NCI-H128 (cell line): ENCODE measurements around the gene SHROOM3.
"Not testable (repeated sequence)": the region's sequence is repeated elsewhere in the genome, so short reads cannot be mapped to it uniquely, and the experiment has no call there.

Source experiments
- DNase-seq: peaks from one replicate; lab custom pipeline; 2025; ENCODE audit not compliant: unreplicated experiment; lab: John Stamatoyannopoulos, UW

Gene SHROOM3

DNA sequence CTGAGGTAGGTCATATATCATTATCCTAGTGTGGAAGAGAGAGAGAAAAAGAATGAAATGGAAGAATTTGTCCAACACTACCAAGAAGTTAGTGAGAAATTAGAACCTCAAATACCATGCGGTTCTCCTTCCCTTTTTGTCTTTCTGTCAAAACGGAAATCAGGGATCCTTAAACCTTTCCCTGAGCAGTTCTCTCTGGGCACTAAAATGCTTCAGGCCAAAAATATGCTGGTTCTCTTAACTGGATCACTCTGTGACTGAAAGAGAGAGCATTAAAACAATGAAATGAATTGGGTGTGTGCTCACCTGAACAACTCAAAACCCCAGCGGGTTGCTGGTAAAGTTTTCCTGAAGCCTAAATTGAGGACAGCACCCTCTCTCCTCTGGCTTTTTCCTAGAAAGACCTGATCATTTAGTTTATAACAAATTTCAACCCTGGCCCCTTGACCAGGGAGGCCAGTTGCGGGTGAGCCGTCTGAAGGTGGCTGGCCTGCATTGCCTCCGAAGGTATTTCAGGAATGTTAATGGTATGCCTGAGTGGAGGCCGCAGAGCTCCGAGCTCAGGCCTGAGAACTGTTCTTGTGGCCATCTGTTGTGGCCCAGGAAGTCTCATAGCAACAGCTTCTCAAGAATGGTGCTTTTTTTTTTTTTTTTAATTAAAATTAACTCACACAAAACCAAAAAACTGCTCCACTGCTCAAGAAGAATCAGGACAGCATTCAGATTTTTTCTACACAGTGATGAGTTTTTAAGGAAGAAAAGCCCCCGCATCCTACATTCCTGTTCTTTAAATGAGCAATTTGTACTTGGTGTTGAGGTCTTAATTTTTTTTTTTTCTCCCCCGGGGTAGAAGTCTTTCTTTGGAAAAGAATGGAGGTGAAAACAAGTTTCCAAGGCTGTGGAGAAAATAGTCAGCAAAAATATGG lies 155.1 kb downstream of the SHROOM3 start:
- DNase-seq = no peak

GRCh38 chr4:76590798-76591281 lies 155.8 kb downstream of the SHROOM3 start:
- no peak for DNase-seq

DNA sequence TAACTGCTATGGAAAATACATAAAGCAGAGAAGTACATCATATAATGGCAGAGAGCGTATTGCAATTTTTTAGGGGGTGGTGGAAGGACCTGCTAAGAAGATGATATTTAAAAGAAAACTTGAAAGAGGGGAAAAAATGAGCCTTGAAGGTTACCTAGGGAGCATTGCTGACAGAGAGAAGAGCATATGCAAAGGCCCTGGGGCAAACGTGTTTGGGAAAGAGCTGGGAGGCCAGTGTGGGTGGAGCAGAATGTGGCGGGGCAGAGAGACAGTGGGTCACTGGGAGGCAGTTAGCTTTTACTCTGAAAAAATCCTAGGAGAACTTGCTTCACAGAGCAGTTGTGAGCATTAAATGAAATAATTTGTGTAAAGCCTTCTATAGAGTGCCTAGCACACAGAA lies 157.0 kb downstream of the SHROOM3 start:
- DNase-seq = no peak

GRCh38 chr4:76592460-76592859 lies 157.4 kb downstream of the SHROOM3 start:
- no peak for DNase-seq

DNA sequence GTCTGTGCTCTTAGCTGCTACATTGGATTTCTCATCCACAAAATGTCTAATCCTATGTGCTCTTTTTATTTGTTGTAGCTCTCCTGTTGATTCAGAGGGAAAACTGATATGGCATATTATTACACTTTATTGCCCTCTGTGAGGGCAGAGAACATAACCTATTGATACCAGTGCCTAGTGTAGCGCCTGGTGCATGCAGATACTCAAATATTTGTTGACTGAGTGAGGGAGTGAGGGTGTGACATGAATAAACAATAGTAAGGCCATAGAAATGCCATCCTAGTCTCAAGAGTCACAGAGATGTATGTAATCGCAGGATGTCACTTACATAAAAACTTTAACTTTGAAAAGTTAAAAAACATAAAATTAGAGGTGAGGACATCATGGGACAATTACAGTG lies 159.1 kb downstream of the SHROOM3 start:
- DNase-seq = no peak

GRCh38 chr4:76595435-76595834 lies 160.4 kb downstream of the SHROOM3 start:
- DNase-seq = no peak

GRCh38 chr4:76596713-76597112 lies 161.7 kb downstream of the SHROOM3 start:
- DNase-seq = no peak

GRCh38 chr4:76597423-76597979 lies 162.5 kb downstream of the SHROOM3 start:
- DNase-seq = no peak

DNA sequence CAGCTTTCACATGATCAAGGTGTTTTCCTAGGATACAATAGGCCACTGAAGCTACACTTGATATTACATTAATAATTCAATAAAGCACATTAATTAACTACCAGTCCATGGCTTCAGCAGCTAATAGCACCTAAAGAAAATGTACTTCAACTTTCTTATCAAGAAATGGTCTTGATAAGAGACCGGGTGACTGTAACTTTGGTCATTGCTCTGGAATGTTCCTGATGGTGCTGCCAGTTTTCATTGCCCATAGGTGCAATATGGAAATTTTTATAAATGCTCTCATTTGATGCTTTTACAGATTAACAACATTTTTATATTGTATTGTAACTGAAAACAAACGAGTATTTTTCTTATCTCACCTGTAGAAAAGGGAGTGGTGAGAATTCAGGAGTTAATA lies 165.4 kb downstream of the SHROOM3 start:
- no peak for DNase-seq

- DNase-seq = no peak
These were observed 166.8 kb downstream of the SHROOM3 start for GRCh38 chr4:76601791-76602190.

- DNase-seq = no peak
These were observed 170.1 kb downstream of the SHROOM3 start for GRCh38 chr4:76605099-76605563.

DNA sequence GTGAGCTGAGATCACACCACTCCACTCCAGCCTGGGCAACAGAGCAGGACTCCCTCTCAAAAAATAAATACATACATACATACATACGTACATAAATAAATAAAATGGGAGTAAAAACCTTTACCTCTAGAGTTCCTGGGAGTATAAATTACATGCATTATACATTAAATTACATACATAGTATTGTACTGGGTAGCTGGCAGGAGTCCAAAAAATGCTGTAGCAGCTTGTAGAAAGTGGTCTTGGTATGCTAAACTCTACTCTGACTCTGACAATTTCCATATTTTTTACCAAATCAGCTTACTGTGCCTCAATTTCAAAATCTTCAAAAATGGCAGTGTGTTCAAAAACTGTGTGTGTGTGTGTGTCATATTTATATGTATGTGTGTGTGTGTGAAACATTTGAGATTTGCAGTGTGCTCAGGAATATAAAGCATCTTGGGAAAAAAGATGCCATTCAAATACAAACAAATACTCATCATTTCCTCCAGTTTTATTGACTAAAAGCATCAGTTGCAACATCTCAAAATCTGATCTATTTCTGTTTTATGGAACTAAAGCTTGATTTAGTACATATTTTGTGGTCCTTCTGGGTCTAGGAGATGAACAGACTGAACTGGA lies 171.7 kb downstream of the SHROOM3 start:
- no peak for DNase-seq

GRCh38 chr4:76607266-76607799 lies 172.3 kb downstream of the SHROOM3 start:
- DNase-seq = no peak

DNA sequence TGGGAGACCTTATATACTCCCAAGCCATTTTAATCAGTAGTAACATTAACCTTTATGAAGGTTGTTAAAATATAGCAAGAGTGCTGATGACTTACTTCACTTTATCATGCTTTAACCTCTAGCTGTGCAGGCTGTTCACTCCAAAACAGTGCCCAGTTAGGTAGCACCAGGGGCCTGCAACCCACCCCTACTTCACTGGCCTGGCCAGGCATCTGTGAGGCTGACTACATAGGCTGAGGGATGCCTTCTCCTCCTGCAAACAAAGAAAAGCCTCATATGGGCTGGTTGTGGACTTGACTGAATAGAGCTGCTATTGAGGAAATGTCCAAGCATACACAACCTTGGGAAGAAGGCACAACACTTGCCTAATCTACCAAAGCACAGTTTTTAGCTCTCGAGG lies 172.8 kb downstream of the SHROOM3 start:
- no peak for DNase-seq

- DNase-seq = not testable (repeated sequence)
These were observed 173.5 kb downstream of the SHROOM3 start for GRCh38 chr4:76608549-76608948.

GRCh38 chr4:76610751-76611547 lies 175.9 kb downstream of the SHROOM3 start:
- no peak for DNase-seq

- DNase-seq = no peak
These were observed 176.7 kb downstream of the SHROOM3 start for GRCh38 chr4:76611616-76612207.

DNA sequence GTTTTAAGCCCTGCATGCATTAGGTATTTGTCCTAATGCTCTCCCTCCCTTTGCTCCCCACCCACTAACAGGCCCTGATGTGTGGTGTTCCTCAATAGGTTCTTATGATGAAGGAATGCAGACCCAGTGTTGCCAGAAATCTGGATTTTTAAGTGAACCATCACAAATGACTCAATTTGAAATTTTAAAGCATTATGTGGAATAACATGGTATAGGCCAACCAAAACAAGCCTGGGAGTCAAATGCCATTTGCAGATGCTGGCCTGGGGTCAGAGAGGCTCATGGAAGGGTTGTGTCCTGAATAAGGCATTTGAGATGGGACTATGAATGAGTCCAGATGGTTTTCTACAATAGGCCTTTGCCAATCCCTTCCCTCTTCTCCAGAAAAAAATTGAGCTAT lies 179.6 kb downstream of the SHROOM3 start:
- no peak for DNase-seq

DNA sequence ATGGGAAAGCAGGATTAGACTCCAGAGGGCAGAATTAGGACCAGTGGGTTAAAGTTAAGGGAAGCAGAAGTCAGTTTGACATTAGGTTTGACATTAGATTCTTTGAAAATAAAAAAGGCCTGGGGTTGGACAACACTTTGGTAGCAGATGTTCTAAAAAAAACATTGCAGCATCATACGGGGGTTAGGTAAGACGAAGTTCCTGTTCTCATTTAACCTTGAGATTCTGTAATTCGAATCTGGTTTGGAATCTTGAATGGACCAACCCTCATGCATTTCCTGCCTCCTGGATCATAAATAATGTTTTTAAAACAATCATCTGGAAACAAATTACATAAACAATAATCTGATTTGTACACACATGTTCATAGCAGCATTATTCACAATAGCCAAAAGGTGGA lies 181.0 kb downstream of the SHROOM3 start:
- no peak for DNase-seq

- no peak for DNase-seq
These were observed 181.5 kb downstream of the SHROOM3 start for GRCh38 chr4:76616526-76616925.
